WTC11 (cell line): ENCODE data around the gene PHTF2. TPM values are rescaled to one million over a fixed set of nuclear protein-coding genes. Genes with fewer than 3 reads are reported as not detected.
"Not testable (repeated sequence)": the region's sequence is repeated elsewhere in the genome, so short reads cannot be mapped to it uniquely, and the experiment has no call there.

Experiments used
- ATAC-seq: fragments of 200-7000 bp; cut with Tn5 transposase; 2 replicates; pipeline ENCODE4 v1.10.0; 2021; ENCODE audit warnings: mild to moderate bottlenecking, moderate library complexity
- CTCF ChIA-PET: fragments of 300-600 bp; sonication (Branson Sonifier 250); formaldehyde crosslinking; loops from one replicate; lab custom pipeline; 2021; ENCODE audit warnings: antibody characterized with exemption; lab: Charles Lee
- POLR2A ChIA-PET: fragments of 350-600 bp; sonication (Branson Sonifier 250); formaldehyde crosslinking; loops from one replicate; lab custom pipeline; 2021; ENCODE audit warnings: antibody characterized with exemption; lab: Charles Lee
- DNase-seq: peaks from one replicate; pipeline ENCODE4 v3.0.0; 2021; ENCODE audit warnings: low spot score
- H3K27ac Mint-ChIP-seq: 2 replicates; pipeline ENCODE4 v1.8.0; 2021; ENCODE audit warnings: mixed read lengths
- H3K27me3 Mint-ChIP-seq: 2 replicates; pipeline ENCODE4 v1.8.0; 2021; ENCODE audit warnings: low read depth, mild to moderate bottlenecking, moderate library complexity, mixed read lengths
- H3K36me3 Mint-ChIP-seq: 2 replicates; pipeline ENCODE4 v1.8.0; 2021; ENCODE audit warnings: mixed read lengths
- H3K4me1 Mint-ChIP-seq: 2 replicates; pipeline ENCODE4 v1.8.0; 2022; ENCODE audit warnings: mixed read lengths
- H3K4me3 Mint-ChIP-seq: 2 replicates; pipeline ENCODE4 v1.8.0; 2021; ENCODE audit warnings: mild to moderate bottlenecking, moderate library complexity, mixed read lengths
- H3K9me3 Mint-ChIP-seq: 2 replicates; pipeline ENCODE4 v1.8.0; 2021; ENCODE audit warnings: mixed read lengths
- ARID4B ChIP-seq: sonication (generic); formaldehyde crosslinking; IDR thresholded peaks from 2 replicates; pipeline ENCODE4 v1.8.0; 2023; ENCODE audit warnings: missing genetic modification reagents, mild to moderate bottlenecking, borderline replicate concordance
- CDX4 ChIP-seq: fragments of 250-450 bp; sonication (Bioruptor Pico); IDR thresholded peaks from 2 replicates; pipeline ENCODE4 v1.9.0; 2021; ENCODE audit warnings: moderate library complexity, mild to moderate bottlenecking, inconsistent platforms, borderline replicate concordance
- FOXJ3 ChIP-seq: sonication (generic); formaldehyde crosslinking; IDR thresholded peaks from 2 replicates; pipeline ENCODE4 v1.9.0; 2021; ENCODE audit warnings: missing genetic modification reagents, mild to moderate bottlenecking, borderline replicate concordance
- HMGXB4 ChIP-seq: sonication (generic); formaldehyde crosslinking; IDR thresholded peaks from 2 replicates; pipeline ENCODE4 v1.8.1; 2023; ENCODE audit warnings: mild to moderate bottlenecking, moderate library complexity, missing genetic modification reagents
- IRF1 ChIP-seq: sonication (generic); formaldehyde crosslinking; IDR thresholded peaks from 2 replicates; pipeline ENCODE4 v1.8.0; 2023; ENCODE audit warnings: missing genetic modification reagents
- MAX ChIP-seq: sonication (generic); formaldehyde crosslinking; IDR thresholded peaks from 2 replicates; pipeline ENCODE4 v1.8.0; 2022; ENCODE audit warnings: mild to moderate bottlenecking, missing genetic modification reagents
- TP53 ChIP-seq: sonication (generic); formaldehyde crosslinking; IDR thresholded peaks from 2 replicates; pipeline ENCODE4 v1.8.1; 2023; ENCODE audit warnings: mild to moderate bottlenecking, missing genetic modification reagents
- USF2 ChIP-seq: sonication (generic); formaldehyde crosslinking; IDR thresholded peaks from 2 replicates; pipeline ENCODE4 v1.8.1; 2023; ENCODE audit warnings: mild to moderate bottlenecking, missing genetic modification reagents, moderate library complexity
- ZMAT4 ChIP-seq: fragments of 250-450 bp; sonication (Bioruptor Pico); IDR thresholded peaks from 2 replicates; pipeline ENCODE4 v1.9.0; 2021; ENCODE audit warnings: mild to moderate bottlenecking
- ZNF219 ChIP-seq: sonication (generic); formaldehyde crosslinking; IDR thresholded peaks from 2 replicates; pipeline ENCODE4 v1.8.0; 2023; ENCODE audit warnings: missing genetic modification reagents, mild to moderate bottlenecking, borderline replicate concordance
- ZNF416 ChIP-seq: fragments of 250-450 bp; sonication (Bioruptor Pico); IDR thresholded peaks from 2 replicates; pipeline ENCODE4 v1.9.0; 2021; ENCODE audit warnings: mild to moderate bottlenecking, inconsistent platforms
- ZNF425 ChIP-seq: fragments of 250-450 bp; sonication (Bioruptor Pico); conservative IDR thresholded peaks from 2 replicates; pipeline ENCODE4 v1.9.0; 2021; ENCODE audit warnings: mild to moderate bottlenecking
- total RNA-seq: library from RNA; stranded (reverse); gene quantifications from 3 replicates; pipeline ENCODE4 v1.2.3, GENCODE V29; 2021

Gene PHTF2
- total RNA-seq, 1 experiment from 2014 or later = 17.9 TPM

- TF ChIP-seq ZNF425 = no peak
- no peak for TF ChIP-seq USF2 (CRISPR knock-in tag)
- TF ChIP-seq MAX (CRISPR knock-in tag) = no peak
- no peak for TF ChIP-seq IRF1 (CRISPR knock-in tag)
- TF ChIP-seq ZNF219 (CRISPR knock-in tag) = no peak
- no peak for TF ChIP-seq FOXJ3 (CRISPR knock-in tag)
- no peak for TF ChIP-seq TP53 (CRISPR knock-in tag)
Measured at GRCh38 chr7:77783111-77783510, 15.5 kb upstream of the PHTF2 start (continued).

- ChIA-PET POLR2A (interaction anchor here (0.6 kb wide), 1 partner anchor 9 kb away, joined by 5 read pairs; no protein-coding TSS in a partner anchor), CTCF (no interaction called here)
- TF ChIP-seq ZMAT4 (CRISPR knock-in tag) (no peak), CDX4 (CRISPR knock-in tag) (no peak), HMGXB4 (CRISPR knock-in tag) (no peak), ARID4B (CRISPR knock-in tag) (no peak), ZNF416 (no peak)
- peaks cover 9% of the 10 kb centered on the region for H3K36me3 Mint-ChIP-seq
- H3K4me3 Mint-ChIP-seq = no peak overlapping the region
- H3K9me3 Mint-ChIP-seq = no peaks in the 10 kb centered on the region
- no peak overlapping the region for H3K27ac Mint-ChIP-seq
- H3K27me3 Mint-ChIP-seq = no peaks in the 10 kb centered on the region
- no peak for ATAC-seq
- no peaks in the 10 kb centered on the region; the same call in 1 of the 2 replicates for H3K4me1 Mint-ChIP-seq
- DNase-seq = no peak
Measured at GRCh38 chr7:77783545-77783944, 15.0 kb upstream of the PHTF2 start.

GRCh38 chr7:77784426-77784825 is 14.1 kb upstream of the PHTF2 start:
- CTCF ChIA-PET, H3K36me3 Mint-ChIP-seq: not testable (repeated sequence)

More at GRCh38 chr7:77784426-77784825, 14.1 kb upstream of the PHTF2 start:
- H3K4me3 Mint-ChIP-seq, H3K4me1 Mint-ChIP-seq, DNase-seq, ATAC-seq, H3K9me3 Mint-ChIP-seq, H3K27me3 Mint-ChIP-seq, POLR2A ChIA-PET: not testable (repeated sequence)
- peak overlapping the region; percentile 86 for H3K27ac Mint-ChIP-seq
